Endodermal cell (in vitro differentiated cells): ENCODE results near the gene HNRNPM. TPM values are rescaled to one million over a fixed set of nuclear protein-coding genes. Genes with fewer than 3 reads are reported as not detected.
A peak's percentile ranks its signal among the peaks of the same experiment; 100 is the strongest.

Experiments
- DNase-seq: peaks from one replicate; pipeline ENCODE4 v3.0.0-alpha.2; 2017
- H3K27ac ChIP-seq: 2 replicates; pipeline ENCODE4 v1.5.1; 2013; ENCODE audit warnings: mild to moderate bottlenecking, low read depth, low read length, moderate library complexity
- H3K27me3 ChIP-seq: 2 replicates; pipeline ENCODE4 v1.6.1; 2013; ENCODE audit warnings: mild to moderate bottlenecking, low read length, moderate library complexity; ENCODE audit not compliant: insufficient read depth, control insufficient read depth, poor library complexity, severe bottlenecking
- H3K36me3 ChIP-seq: 2 replicates; pipeline ENCODE4 v1.7.0; 2013; ENCODE audit warnings: mild to moderate bottlenecking, low read length, moderate library complexity; ENCODE audit not compliant: control insufficient read depth, insufficient read depth
- H3K4me1 ChIP-seq: one replicate; pipeline ENCODE4 v1.7.0; 2013; ENCODE audit warnings: low read length; ENCODE audit not compliant: control insufficient read depth, insufficient read depth
- H3K4me3 ChIP-seq: 2 replicates; pipeline ENCODE4 v1.5.1; 2013; ENCODE audit warnings: mild to moderate bottlenecking, low read length, moderate library complexity
- H3K9ac ChIP-seq: 2 replicates; pipeline ENCODE4 v1.6.1; 2013; ENCODE audit warnings: mild to moderate bottlenecking, low read length, moderate library complexity; ENCODE audit not compliant: poor library complexity, severe bottlenecking; ENCODE audit errors: extremely low read depth
- H3K9me3 ChIP-seq: 2 replicates; pipeline ENCODE4 v1.6.1; 2013; ENCODE audit warnings: mild to moderate bottlenecking, low read length, moderate library complexity; ENCODE audit not compliant: control insufficient read depth
- H3K27ac Mint-ChIP-seq: 2 replicates; pipeline ENCODE4 v1.8.0; 2020; ENCODE audit warnings: mixed read lengths
- H3K27me3 Mint-ChIP-seq: 2 replicates; pipeline ENCODE4 v1.8.0; 2021; ENCODE audit warnings: mild to moderate bottlenecking, mixed read lengths; ENCODE audit not compliant: insufficient read depth
- H3K36me3 Mint-ChIP-seq: 2 replicates; pipeline ENCODE4 v1.8.0; 2020; ENCODE audit warnings: low read depth, mixed read lengths
- H3K4me1 Mint-ChIP-seq: 2 replicates; pipeline ENCODE4 v1.8.0; 2020; ENCODE audit warnings: mixed read lengths
- H3K4me3 Mint-ChIP-seq: 2 replicates; pipeline ENCODE4 v1.8.0; 2020; ENCODE audit warnings: mild to moderate bottlenecking, moderate library complexity, mixed read lengths
- H3K9me3 Mint-ChIP-seq: 2 replicates; pipeline ENCODE4 v1.8.0; 2020; ENCODE audit warnings: mild to moderate bottlenecking, mixed read lengths
- WGBS, 2 experiments: methylation state at CpG; one replicate each; pipeline versions ENCODE4 v1.1.5 to v1.1.7; 2013; ENCODE audit warnings: missing lambda C conversion rate in 2 of 2, mixed read lengths in 1 of 2; ENCODE audit not compliant: insufficient coverage in 1 of 2, insufficient read length in 1 of 2; 5-methylcytosine and 5-hydroxymethylcytosine counted together
- total RNA-seq, 2 donors: library from RNA; stranded (reverse); fragmentation: NEBNext Ultra II Directional in 1 of 2; extraction: Animal tissue kit (Norgen Biotek cat#: 25700) in 1 of 2; gene quantifications; 2 replicates in 1 of 2; 3 replicates in 1 of 2; pipeline ENCODE4 v1.2.1, GENCODE V29; 2021
- TF ChIP-seq, protein P1 (sequence below): fragments of 200-600 bp; sonication (generic); conservative IDR thresholded peaks from 2 replicates; pipeline ENCODE4 v1.5.0; 2021; ENCODE audit warnings: antibody characterized with exemption, mild to moderate bottlenecking

HNRNPM gene
- total RNA-seq, 2 donors from 2014 or later: 271 to 370 TPM

DNA sequence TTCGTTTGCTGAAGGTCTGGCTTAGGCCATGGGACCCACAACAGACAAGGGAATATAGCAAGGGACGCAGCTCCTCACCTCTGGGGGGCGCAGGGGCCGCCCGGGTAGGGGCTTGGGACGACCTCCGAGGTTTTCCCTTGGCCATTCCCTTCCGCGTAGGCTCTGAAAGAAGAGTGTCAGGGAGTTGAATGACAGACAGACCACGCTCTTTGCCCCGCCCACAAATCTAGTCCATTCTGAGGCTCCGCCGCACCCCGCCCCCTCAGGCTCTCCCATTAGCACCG, 80.6 kb downstream of the HNRNPM start:
- Histone ChIP-seq H3K27me3 (no peaks in the 10 kb centered on the region), H3K9ac (no peak overlapping the region), H3K9me3 (no peaks in the 10 kb centered on the region), H3K4me3 (peak overlapping the region; percentile 68), H3K4me1 (no peaks in the 10 kb centered on the region), H3K27ac (peak overlapping the region; percentile 81), H3K36me3 (no peaks in the 10 kb centered on the region)
- Mint-ChIP-seq H3K9me3 (no peaks in the 10 kb centered on the region), H3K4me3 (no peak overlapping the region), H3K4me1 (peaks cover 4% of the 10 kb centered on the region), H3K36me3 (peaks cover 7% of the 10 kb centered on the region), H3K27me3 (peaks cover 6% of the 10 kb centered on the region), H3K27ac (no peak overlapping the region)
- DNase-seq: no peak
- TF ChIP-seq, protein P1, sequence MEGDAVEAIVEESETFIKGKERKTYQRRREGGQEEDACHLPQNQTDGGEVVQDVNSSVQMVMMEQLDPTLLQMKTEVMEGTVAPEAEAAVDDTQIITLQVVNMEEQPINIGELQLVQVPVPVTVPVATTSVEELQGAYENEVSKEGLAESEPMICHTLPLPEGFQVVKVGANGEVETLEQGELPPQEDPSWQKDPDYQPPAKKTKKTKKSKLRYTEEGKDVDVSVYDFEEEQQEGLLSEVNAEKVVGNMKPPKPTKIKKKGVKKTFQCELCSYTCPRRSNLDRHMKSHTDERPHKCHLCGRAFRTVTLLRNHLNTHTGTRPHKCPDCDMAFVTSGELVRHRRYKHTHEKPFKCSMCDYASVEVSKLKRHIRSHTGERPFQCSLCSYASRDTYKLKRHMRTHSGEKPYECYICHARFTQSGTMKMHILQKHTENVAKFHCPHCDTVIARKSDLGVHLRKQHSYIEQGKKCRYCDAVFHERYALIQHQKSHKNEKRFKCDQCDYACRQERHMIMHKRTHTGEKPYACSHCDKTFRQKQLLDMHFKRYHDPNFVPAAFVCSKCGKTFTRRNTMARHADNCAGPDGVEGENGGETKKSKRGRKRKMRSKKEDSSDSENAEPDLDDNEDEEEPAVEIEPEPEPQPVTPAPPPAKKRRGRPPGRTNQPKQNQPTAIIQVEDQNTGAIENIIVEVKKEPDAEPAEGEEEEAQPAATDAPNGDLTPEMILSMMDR: peak; percentile 81
- 3 to 29% methylated on average over 1 to 15 of the region's 15 CpGs for WGBS, 2 experiments

DNA sequence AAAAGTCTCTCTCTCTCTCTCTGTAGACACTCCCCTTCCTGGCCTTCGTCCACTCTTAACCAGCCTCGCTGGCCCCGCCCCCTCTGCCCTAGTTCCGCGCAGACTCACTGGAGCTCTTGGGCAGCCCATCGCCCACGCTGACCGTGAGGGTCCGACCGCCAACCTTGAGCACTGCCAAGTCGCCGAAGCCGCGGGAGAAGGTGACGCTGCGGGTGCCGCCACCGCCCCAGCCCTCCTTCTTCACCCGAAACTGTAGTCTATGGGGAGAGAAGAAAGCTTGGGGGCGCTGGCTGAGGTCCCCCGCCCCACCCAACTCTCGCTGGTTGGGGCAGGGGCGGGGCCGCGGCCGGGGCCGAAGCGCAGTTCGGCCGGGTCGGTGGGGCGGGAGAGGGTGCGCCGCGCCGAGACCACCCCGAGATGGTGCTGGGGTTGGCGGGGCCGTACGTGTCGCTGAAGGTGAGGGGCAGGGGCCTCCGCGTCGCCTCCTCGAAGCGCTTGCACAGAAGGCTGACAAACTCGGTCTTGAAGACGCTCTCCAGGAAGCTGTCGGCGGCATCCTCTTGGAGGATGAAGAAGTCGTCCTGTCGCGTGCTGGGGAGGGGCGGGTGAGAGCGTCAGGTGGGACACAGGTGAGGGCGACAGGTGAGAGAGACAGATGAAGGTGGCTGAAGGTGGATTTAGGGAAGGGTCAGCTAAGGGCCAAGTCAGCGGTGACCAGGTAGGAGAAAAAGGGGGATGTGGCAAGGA, 81.7 kb downstream of the HNRNPM start:
- no peak overlapping the region for H3K27ac Mint-ChIP-seq
- no peak overlapping the region for H3K4me3 Mint-ChIP-seq

DNA sequence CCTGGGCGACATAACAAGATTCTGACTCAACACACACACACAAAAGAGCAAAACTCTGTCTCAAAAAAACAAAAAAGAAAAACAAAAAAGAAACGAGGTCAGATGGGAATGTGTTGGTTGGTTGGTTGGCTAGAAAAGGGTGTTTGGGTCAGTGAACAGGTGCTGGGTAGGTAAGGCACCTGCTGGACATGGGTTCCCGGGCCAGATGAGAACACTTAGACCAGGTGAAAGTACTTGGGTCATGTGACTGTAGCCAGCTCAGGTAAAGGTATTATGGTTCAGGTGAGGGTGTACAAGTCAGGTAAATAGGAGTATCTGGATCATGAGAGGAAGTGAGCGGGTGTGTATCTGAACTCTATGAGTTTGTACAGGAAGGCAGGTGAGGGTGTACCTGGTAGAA, 83.7 kb downstream of the HNRNPM start:
- Histone ChIP-seq H3K4me1 (no peaks in the 10 kb centered on the region), H3K9ac (no peak overlapping the region), H3K4me3 (no peak overlapping the region), H3K9me3 (no peaks in the 10 kb centered on the region), H3K36me3 (no peaks in the 10 kb centered on the region), H3K27ac (no peak overlapping the region), H3K27me3 (no peaks in the 10 kb centered on the region)
- Mint-ChIP-seq H3K9me3 (no peaks in the 10 kb centered on the region), H3K36me3 (peaks cover 9% of the 10 kb centered on the region), H3K27ac (peak overlapping the region; percentile 10), H3K27me3 (peaks cover 8% of the 10 kb centered on the region), H3K4me1 (peaks cover 4% of the 10 kb centered on the region), H3K4me3 (no peak overlapping the region)
- WGBS, 2 experiments: 93 to 100% methylated on average over 3 of the region's 4 CpGs
- no peak for DNase-seq
- TF ChIP-seq, protein P1: no peak

More for the DNA sequence above, 81.7 kb downstream of the HNRNPM start:
- TF ChIP-seq, protein P1: no peak
- no peaks in the 10 kb centered on the region for H3K36me3 ChIP-seq
- H3K4me3 ChIP-seq: peak overlapping the region; percentile 80
- H3K4me1 Mint-ChIP-seq: peaks cover 4% of the 10 kb centered on the region
- H3K36me3 Mint-ChIP-seq: peaks cover 8% of the 10 kb centered on the region
- peak overlapping the region; percentile 98 for H3K27ac ChIP-seq
- H3K9me3 Mint-ChIP-seq: no peaks in the 10 kb centered on the region
- WGBS, 2 experiments: 3% methylated on average over 31 to 57 of the region's 57 CpGs
- no peaks in the 10 kb centered on the region for H3K4me1 ChIP-seq
- no peaks in the 10 kb centered on the region for H3K9me3 ChIP-seq
- peak overlapping the region; percentile 92 for H3K9ac ChIP-seq
- H3K27me3 ChIP-seq: no peaks in the 10 kb centered on the region
- peaks cover 6% of the 10 kb centered on the region for H3K27me3 Mint-ChIP-seq
- DNase-seq: peak; percentile 98
